Fibroblast of villous mesenchyme (primary cell): ENCODE results near the gene TTLL5. TPM values are rescaled to one million over a fixed set of nuclear protein-coding genes. Genes with fewer than 3 reads are reported as not detected.

Source experiments
- DNase-seq: peaks from one replicate; pipeline ENCODE4 v3.0.0-alpha.2; 2010; ENCODE audit warnings: low read depth
- H3K4me3 ChIP-seq: 2 replicates; pipeline ENCODE4 v1.5.1; 2011; ENCODE audit warnings: low read depth, mild to moderate bottlenecking, low read length
- total RNA-seq: library from RNA; depleted of rRNA; stranded (reverse); fragments of >200 nt; gene quantifications from 2 replicates; pipeline ENCODE4 v1.2.3, GENCODE V29; 2012
- TF ChIP-seq, protein P1 (sequence below): IDR thresholded peaks from 2 replicates; pipeline ENCODE4 v1.5.1; 2012; ENCODE audit warnings: low read depth, mild to moderate bottlenecking, low read length; ENCODE audit not compliant: insufficient read depth

Gene TTLL5
- total RNA-seq, 1 donor, result 33.7 TPM

- TF ChIP-seq, protein P1, sequence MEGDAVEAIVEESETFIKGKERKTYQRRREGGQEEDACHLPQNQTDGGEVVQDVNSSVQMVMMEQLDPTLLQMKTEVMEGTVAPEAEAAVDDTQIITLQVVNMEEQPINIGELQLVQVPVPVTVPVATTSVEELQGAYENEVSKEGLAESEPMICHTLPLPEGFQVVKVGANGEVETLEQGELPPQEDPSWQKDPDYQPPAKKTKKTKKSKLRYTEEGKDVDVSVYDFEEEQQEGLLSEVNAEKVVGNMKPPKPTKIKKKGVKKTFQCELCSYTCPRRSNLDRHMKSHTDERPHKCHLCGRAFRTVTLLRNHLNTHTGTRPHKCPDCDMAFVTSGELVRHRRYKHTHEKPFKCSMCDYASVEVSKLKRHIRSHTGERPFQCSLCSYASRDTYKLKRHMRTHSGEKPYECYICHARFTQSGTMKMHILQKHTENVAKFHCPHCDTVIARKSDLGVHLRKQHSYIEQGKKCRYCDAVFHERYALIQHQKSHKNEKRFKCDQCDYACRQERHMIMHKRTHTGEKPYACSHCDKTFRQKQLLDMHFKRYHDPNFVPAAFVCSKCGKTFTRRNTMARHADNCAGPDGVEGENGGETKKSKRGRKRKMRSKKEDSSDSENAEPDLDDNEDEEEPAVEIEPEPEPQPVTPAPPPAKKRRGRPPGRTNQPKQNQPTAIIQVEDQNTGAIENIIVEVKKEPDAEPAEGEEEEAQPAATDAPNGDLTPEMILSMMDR, result no peak
- DNase-seq, result peak; percentile 52
- no peak overlapping the region for H3K4me3 ChIP-seq
Observed at GRCh38 chr14:75859746-75860145, 198.7 kb downstream of the TTLL5 start.

GRCh38 chr14:75860561-75861160 lies 199.6 kb downstream of the TTLL5 start:
- H3K4me3 ChIP-seq, result no peak overlapping the region
- DNase-seq, result no peak
- TF ChIP-seq, protein P1, result peak; percentile 26

GRCh38 chr14:75861161-75861621 lies 200.1 kb downstream of the TTLL5 start:
- no peak overlapping the region for H3K4me3 ChIP-seq
- TF ChIP-seq, protein P1, result no peak
- peak; percentile 97 for DNase-seq

GRCh38 chr14:75863221-75863620 lies 202.2 kb downstream of the TTLL5 start:
- H3K4me3 ChIP-seq, result no peak overlapping the region
- no peak for DNase-seq
- TF ChIP-seq, protein P1, result no peak

DNA sequence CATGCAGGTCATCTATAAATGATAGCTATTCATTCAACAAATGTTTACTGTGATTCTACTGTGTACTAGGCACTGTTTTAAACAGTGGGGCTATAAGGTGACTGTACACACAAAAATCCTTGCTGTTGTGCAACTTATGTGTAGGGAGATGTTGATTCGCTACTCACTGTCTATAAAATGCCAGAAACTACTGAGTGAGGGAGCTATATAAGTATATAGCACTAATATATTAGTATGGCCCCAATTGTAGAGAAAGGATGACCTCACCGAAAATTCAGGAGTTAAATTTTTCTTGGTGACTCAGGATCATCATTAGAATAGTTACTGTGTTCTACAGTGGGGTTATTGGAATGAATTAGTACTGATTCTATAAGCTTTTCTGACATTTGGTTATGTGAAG lies 203.3 kb downstream of the TTLL5 start:
- TF ChIP-seq, protein P1, result no peak
- no peak overlapping the region for H3K4me3 ChIP-seq
- peak; percentile 89 for DNase-seq

- TF ChIP-seq, protein P1, result no peak
- no peak overlapping the region for H3K4me3 ChIP-seq
- no peak for DNase-seq
Observed at GRCh38 chr14:75865531-75865930, 204.5 kb downstream of the TTLL5 start.

DNA sequence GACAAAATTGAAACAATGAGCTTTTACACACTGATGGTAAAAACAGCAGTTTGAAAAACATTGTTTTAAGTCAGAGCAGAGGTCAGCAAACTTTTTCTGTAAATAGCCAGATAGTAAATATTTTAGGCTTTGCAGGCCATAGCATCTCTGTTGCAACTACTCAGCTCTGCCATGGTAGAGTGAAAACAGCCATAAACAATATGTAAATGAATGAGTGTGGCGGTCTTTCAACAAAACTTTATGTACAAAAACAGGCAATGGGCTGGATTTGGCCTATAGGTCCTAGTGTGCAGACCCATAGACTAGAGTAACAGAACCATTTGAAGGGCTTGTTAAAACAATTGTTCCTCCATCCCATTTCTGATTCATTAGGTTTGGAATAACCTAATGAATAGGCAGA lies 205.9 kb downstream of the TTLL5 start:
- peak; percentile 71 for DNase-seq
- no peak overlapping the region for H3K4me3 ChIP-seq
- TF ChIP-seq, protein P1, result no peak
